Tibial artery (tissue), 4 donors: ENCODE results near the gene DNAH9.
A peak's percentile ranks its signal among the peaks of the same experiment; 100 is the strongest.

ENCODE experiments used
- DNase-seq, 2 donors: peaks; one replicate each; pipeline ENCODE4 v3.0.0-alpha.2; 2019
- H3K27ac ChIP-seq, 2 donors: fragments of 200-600 bp; sonication (generic) in 1 of 2; 1 replicate in 1 of 2; 2 replicates in 1 of 2; pipeline ENCODE4 v1.5.1; 2018 to 2019; ENCODE audit warnings: mild to moderate bottlenecking in 1 of 2
- H3K27me3 ChIP-seq, 2 donors: fragments of 200-600 bp; sonication (generic) in 1 of 2; one replicate each; pipeline versions ENCODE4 v1.5.1 to v1.6.0; 2016 to 2019
- H3K36me3 ChIP-seq, 3 donors: fragments of 200-600 bp; sonication (generic) in 2 of 3; one replicate each; pipeline ENCODE4 v1.5.1; 2016 to 2019; ENCODE audit warnings: mild to moderate bottlenecking in 2 of 3
- H3K4me1 ChIP-seq, 4 donors: fragments of 200-600 bp; sonication (generic) in 2 of 4; 1 replicate in 3 of 4; 2 replicates in 1 of 4; pipeline ENCODE4 v1.5.1; 2016 to 2019
- H3K4me3 ChIP-seq, 2 donors: fragments of 200-600 bp; sonication (generic) in 1 of 2; 1 replicate in 1 of 2; 2 replicates in 1 of 2; pipeline ENCODE4 v1.5.1; 2018 to 2019; ENCODE audit warnings: mild to moderate bottlenecking in 2 of 2
- H3K9me3 ChIP-seq, 3 donors: fragments of 200-600 bp; sonication (generic) in 1 of 3; one replicate each; pipeline ENCODE4 v1.5.1; 2016 to 2019
- intact Hi-C: fragments of 100-400 bp; cut with DNase I; formaldehyde crosslinking; loops from one replicate; pipeline ENCODE4 v1.15.0; 2023; ENCODE audit warnings: low total_unique reads
- TF ChIP-seq, protein P1 (sequence below), 2 experiments: fragments of 200-600 bp in 1 of 2; fragments of 450-650 bp in 1 of 2; IDR thresholded peaks; one replicate each; pipeline ENCODE4 v1.5.1; 2017 to 2019; ENCODE audit warnings: antibody characterized with exemption in 2 of 2, mild to moderate bottlenecking in 1 of 2, moderate library complexity in 1 of 2

DNAH9 gene

GRCh38 chr17:11924076-11924475, 325.8 kb downstream of the DNAH9 start:
- H3K4me1 ChIP-seq = no peaks in the 10 kb centered on the region
- TF ChIP-seq, protein P1, sequence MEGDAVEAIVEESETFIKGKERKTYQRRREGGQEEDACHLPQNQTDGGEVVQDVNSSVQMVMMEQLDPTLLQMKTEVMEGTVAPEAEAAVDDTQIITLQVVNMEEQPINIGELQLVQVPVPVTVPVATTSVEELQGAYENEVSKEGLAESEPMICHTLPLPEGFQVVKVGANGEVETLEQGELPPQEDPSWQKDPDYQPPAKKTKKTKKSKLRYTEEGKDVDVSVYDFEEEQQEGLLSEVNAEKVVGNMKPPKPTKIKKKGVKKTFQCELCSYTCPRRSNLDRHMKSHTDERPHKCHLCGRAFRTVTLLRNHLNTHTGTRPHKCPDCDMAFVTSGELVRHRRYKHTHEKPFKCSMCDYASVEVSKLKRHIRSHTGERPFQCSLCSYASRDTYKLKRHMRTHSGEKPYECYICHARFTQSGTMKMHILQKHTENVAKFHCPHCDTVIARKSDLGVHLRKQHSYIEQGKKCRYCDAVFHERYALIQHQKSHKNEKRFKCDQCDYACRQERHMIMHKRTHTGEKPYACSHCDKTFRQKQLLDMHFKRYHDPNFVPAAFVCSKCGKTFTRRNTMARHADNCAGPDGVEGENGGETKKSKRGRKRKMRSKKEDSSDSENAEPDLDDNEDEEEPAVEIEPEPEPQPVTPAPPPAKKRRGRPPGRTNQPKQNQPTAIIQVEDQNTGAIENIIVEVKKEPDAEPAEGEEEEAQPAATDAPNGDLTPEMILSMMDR (IDR thresholded peaks at IDR 0.05) = no peak
- no peaks in the 10 kb centered on the region for H3K9me3 ChIP-seq
- H3K27me3 ChIP-seq = no peaks in the 10 kb centered on the region
- no peak overlapping the region for H3K27ac ChIP-seq
- intact Hi-C loops = no loop called here
- no peaks in the 10 kb centered on the region for H3K36me3 ChIP-seq
- no peak for DNase-seq
- H3K4me3 ChIP-seq = no peak overlapping the region

DNA sequence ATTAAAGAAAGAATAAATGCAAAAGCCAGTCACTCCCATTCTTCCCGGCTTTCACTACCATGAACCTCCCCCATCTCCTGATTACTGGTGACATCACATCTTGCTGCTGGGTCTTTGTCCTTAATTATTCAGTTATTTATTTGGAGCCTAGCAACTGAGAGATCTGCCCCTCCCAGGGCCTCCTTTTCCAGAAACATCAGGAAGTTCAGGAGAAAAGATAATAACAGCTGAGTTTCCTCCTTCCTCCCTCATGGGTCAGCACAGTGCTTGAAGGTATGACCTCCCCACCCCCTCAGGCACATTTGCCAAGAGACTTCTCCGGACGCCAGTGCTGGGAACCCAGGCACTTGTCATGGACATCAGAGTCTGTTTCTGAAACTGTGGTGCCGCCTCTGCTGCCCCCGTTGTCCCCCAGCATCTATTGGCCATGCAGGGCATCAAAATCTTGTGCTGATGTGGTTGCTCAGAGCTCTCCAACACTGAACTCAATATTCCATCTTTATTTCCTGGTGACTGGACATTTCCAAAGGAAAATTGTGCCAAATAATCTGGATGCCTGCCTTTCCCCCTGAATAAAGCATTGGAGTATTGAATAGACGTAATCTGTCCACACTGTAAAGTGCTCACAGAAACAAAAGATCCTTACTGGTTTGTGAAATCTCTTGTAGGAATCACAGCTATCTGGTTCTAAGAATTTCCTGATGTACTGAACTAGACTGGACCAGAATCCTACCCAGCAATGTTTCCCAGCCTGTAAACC, 327.2 kb downstream of the DNAH9 start:
- intact Hi-C loops = no loop called here
- H3K4me1 ChIP-seq = no peaks in the 10 kb centered on the region
- no peaks in the 10 kb centered on the region for H3K36me3 ChIP-seq
- H3K27ac ChIP-seq = no peak overlapping the region
- TF ChIP-seq, protein P1 (IDR thresholded peaks at IDR 0.05) = no peak
- no peaks in the 10 kb centered on the region for H3K9me3 ChIP-seq
- H3K4me3 ChIP-seq = no peak overlapping the region
- H3K27me3 ChIP-seq = no peaks in the 10 kb centered on the region
- DNase-seq = no peak

- no peaks in the 10 kb centered on the region for H3K4me1 ChIP-seq
- no peaks in the 10 kb centered on the region for H3K27me3 ChIP-seq
- TF ChIP-seq, protein P1 (IDR thresholded peaks at IDR 0.05) = no peak
- DNase-seq = no peak
- no peaks in the 10 kb centered on the region for H3K9me3 ChIP-seq
- H3K4me3 ChIP-seq = no peak overlapping the region
- no peak overlapping the region for H3K27ac ChIP-seq
- intact Hi-C loops = no loop called here
- no peaks in the 10 kb centered on the region for H3K36me3 ChIP-seq
Measured at GRCh38 chr17:11928436-11928835, 330.2 kb downstream of the DNAH9 start.

GRCh38 chr17:11932337-11932898, 334.1 kb downstream of the DNAH9 start:
- Histone ChIP-seq H3K4me1 (no peaks in the 10 kb centered on the region), H3K9me3 (no peaks in the 10 kb centered on the region), H3K36me3 (no peaks in the 10 kb centered on the region), H3K4me3 (no peak overlapping the region), H3K27ac (no peak overlapping the region), H3K27me3 (no peaks in the 10 kb centered on the region)
- intact Hi-C loops = no loop called here
- no peak for DNase-seq
- TF ChIP-seq, protein P1 (IDR thresholded peaks at IDR 0.05) = no peak

GRCh38 chr17:11935734-11936406, 337.6 kb downstream of the DNAH9 start:
- intact Hi-C loops = no loop called here
- no peaks in the 10 kb centered on the region for H3K36me3 ChIP-seq
- no peak overlapping the region for H3K4me3 ChIP-seq
- no peak for DNase-seq
- no peaks in the 10 kb centered on the region for H3K9me3 ChIP-seq
- no peak overlapping the region for H3K27ac ChIP-seq
- H3K27me3 ChIP-seq = no peaks in the 10 kb centered on the region
- TF ChIP-seq, protein P1 (IDR thresholded peaks at IDR 0.05) = peak; percentile 35 to 36
- no peaks in the 10 kb centered on the region for H3K4me1 ChIP-seq
